Activated T-cell treated with anti-CD3 and anti-CD28 coated beads, Interleukin-2, amount 50 U/mL, for 72 hours (primary cell): ENCODE results near the gene PKD1. TPM values are rescaled to one million over a fixed set of nuclear protein-coding genes. Genes with fewer than 3 reads are reported as not detected.
"Not testable (repeated sequence)": the region's sequence is repeated elsewhere in the genome, so short reads cannot be mapped to it uniquely, and the experiment has no call there.

Experiments
- ATAC-seq, 2 donors: fragments of 150-1000 bp; cut with Tn5 transposase; replicated peaks in 1 of 2; 2 replicates each; pipeline ENCODE4 v1.10.0; 2021; ENCODE audit warnings: moderate library complexity in 2 of 2, mild to moderate bottlenecking in 1 of 2
- DNase-seq, 2 donors: peaks; one replicate each; pipeline ENCODE4 v3.0.0; 2021 to 2022; ENCODE audit warnings: mixed read lengths in 1 of 2
- H3K27ac Mint-ChIP-seq: one replicate; pipeline ENCODE4 v1.8.0; 2022; ENCODE audit warnings: mild to moderate bottlenecking, moderate library complexity, mixed read lengths
- H3K27me3 Mint-ChIP-seq: one replicate; pipeline ENCODE4 v1.8.0; 2022; ENCODE audit warnings: low read depth, mixed read lengths
- H3K36me3 Mint-ChIP-seq, 2 donors: one replicate each; pipeline ENCODE4 v1.8.0; 2022; ENCODE audit warnings: mixed read lengths in 2 of 2, mild to moderate bottlenecking in 1 of 2; ENCODE audit not compliant: insufficient read depth in 2 of 2
- H3K4me1 Mint-ChIP-seq: one replicate; pipeline ENCODE4 v1.8.0; 2022; ENCODE audit warnings: low read depth, mixed read lengths
- H3K4me3 Mint-ChIP-seq, 2 donors: one replicate each; pipeline ENCODE4 v1.8.0; 2022; ENCODE audit warnings: mild to moderate bottlenecking in 2 of 2, mixed read lengths in 2 of 2, moderate library complexity in 2 of 2
- H3K9me3 Mint-ChIP-seq, 2 donors: one replicate each; pipeline ENCODE4 v1.8.0; 2022; ENCODE audit warnings: mixed read lengths in 2 of 2
- total RNA-seq, 2 donors: library from RNA; stranded (reverse); gene quantifications; one replicate each; pipeline ENCODE4 v1.2.3, GENCODE V29; 2022

Gene PKD1
- total RNA-seq, 2 donors from 2014 or later = 90.2 to 95.7 TPM

DNA sequence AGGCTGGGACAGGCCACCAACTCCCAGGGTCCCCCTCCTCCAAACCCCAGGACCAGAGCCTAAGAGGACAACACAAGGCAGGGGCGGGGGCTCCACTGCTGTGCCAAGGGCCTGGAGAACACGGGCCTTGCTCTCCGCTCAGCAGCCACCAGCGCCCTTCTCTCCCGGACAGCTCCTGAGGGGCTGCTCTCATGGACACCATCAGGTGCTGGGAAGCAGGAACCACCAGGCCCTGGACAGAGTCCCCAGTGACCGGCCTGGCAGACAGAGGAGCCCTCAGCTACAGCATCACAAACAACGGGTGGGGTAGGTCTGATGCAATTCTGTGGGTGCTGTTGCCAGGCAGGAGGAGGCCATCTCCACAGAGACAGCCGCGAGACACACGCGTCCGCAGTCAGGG is 1.9 kb downstream of the PKD1 start:
- H3K9me3 Mint-ChIP-seq, H3K4me1 Mint-ChIP-seq, DNase-seq, H3K27ac Mint-ChIP-seq, H3K27me3 Mint-ChIP-seq, H3K36me3 Mint-ChIP-seq, ATAC-seq: not testable (repeated sequence)
- peak overlapping the region; percentile 18 to 54 for H3K4me3 Mint-ChIP-seq

DNA sequence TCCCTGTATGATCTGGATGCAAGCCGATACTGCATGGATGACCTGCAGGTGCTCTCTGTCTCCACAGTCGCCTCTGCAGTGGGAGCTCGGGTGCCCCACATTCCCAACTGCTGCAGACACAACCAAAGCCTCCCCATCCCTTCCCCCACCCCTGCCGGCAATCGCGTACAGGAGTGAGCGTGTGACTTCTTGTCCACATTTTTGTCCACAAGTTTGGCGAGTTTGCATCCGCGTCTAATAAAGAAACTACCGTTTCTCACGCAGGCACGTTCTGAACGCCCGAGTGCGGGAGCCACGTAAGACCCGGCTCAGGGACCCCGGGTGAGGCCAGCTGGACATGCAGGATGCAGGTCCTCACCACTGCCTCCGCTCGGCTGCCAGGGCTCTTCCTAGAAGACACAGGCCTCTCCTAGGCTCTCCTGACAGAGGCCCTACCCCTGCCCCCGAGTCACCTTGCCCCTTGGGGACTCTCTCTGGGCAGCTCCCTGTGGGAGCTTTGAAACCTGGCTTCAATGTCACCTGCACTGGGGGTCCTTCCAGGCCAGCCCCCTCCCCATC is 5.7 kb downstream of the PKD1 start:
- H3K36me3 Mint-ChIP-seq, H3K27me3 Mint-ChIP-seq, H3K4me3 Mint-ChIP-seq, H3K9me3 Mint-ChIP-seq, H3K27ac Mint-ChIP-seq, ATAC-seq, DNase-seq: not testable (repeated sequence)
- H3K4me1 Mint-ChIP-seq = peaks cover 22% of the 10 kb centered on the region

DNA sequence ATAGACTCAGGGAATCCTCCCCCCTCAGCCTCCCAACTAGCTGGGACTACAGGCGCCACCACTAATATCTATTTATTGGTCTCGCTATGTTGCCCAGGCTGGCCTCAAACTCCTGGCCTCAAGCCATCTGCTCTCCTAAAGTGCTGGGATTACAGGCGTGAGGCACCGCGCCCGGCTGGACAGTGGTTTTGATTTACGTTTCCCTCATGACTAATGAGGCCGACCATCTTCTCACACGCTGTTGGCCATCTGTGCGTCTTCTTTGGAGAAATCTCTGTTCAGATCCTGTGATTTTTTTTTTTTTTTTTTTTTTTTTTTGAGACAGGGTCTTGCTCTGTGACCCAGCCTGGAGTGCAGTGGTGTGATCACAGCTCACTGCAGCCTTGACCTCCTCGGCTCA is 6.4 kb downstream of the PKD1 start:
- Mint-ChIP-seq H3K4me1 (peaks cover 22% of the 10 kb centered on the region), H3K4me3 (peak overlapping the region; percentile 82 to 87), H3K27ac (peak overlapping the region; percentile 38)
- DNase-seq, H3K27me3 Mint-ChIP-seq, H3K36me3 Mint-ChIP-seq, H3K9me3 Mint-ChIP-seq, ATAC-seq: not testable (repeated sequence)

DNA sequence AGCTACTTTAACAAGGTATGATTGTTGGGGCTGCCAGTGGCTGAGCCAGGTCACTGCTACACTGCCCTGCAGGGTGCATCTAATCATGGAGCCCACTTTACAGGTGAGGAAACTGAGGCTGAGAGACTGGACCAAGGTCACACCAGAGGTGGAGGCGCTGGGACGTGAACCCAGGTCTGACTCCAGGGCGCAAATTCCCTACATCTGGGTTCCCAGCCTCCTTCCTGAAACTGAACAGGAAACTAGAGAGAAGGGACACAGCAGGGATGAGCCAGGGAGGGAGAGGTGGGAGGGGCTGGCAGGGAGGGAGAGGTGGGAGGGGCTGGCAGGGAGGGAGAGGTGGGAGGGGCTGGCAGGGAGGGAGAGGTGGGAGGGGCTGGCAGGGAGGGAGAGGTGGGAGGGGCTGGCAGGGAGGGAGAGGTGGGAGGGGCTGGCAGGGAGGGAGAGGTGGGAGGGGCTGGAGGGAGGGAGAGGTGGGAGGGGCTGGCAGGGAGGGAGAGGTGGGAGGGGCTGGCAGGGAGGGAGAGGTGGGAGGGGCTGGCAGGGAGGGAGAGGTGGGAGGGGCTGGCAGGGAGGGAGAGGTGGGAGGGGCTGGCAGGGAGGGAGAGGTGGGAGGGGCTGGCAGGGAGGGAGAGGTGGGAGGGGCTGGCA is 7.9 kb downstream of the PKD1 start:
- peak in 1 of 2 donors; percentile 2 for ATAC-seq
- not testable (repeated sequence) for DNase-seq, H3K36me3 Mint-ChIP-seq, H3K27ac Mint-ChIP-seq, H3K9me3 Mint-ChIP-seq, H3K27me3 Mint-ChIP-seq
- peaks cover 22% of the 10 kb centered on the region for H3K4me1 Mint-ChIP-seq
- H3K4me3 Mint-ChIP-seq = peak overlapping the region in 1 of 2 donors; percentile 67

DNA sequence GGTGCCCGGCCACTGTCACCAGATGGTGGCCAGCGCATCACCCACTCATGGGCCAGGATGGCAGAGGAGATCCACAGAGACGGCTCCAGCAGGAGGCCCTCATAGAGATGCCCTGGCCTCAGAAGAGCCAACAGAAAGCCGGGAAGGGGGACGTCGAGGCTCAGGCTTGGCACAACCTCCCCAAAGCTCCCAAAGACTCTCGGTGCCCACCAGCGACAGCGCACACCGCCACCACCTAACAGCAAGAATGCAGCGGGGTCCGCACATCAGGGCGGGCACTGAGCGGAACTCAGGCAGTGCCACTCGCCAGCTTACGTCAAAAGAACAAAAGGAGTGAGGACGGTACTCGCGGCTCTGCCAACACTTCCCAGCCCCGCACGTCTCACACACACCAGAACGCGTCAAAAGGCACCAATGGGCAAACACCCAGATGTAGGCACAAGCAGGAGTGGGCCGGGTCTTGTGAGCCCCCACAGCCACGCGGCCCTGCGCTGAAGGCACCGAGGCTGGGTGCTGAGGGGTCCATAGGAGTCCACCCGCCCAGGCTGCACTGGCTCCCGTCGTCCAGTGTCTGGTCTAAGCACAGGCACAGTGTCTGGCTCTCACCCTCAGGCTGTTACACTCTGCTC is 8.7 kb downstream of the PKD1 start:
- not testable (repeated sequence) for ATAC-seq, H3K36me3 Mint-ChIP-seq, DNase-seq, H3K27me3 Mint-ChIP-seq, H3K9me3 Mint-ChIP-seq, H3K27ac Mint-ChIP-seq
- Mint-ChIP-seq H3K4me3 (peak overlapping the region in 1 of 2 donors; percentile 67), H3K4me1 (peaks cover 22% of the 10 kb centered on the region)

DNA sequence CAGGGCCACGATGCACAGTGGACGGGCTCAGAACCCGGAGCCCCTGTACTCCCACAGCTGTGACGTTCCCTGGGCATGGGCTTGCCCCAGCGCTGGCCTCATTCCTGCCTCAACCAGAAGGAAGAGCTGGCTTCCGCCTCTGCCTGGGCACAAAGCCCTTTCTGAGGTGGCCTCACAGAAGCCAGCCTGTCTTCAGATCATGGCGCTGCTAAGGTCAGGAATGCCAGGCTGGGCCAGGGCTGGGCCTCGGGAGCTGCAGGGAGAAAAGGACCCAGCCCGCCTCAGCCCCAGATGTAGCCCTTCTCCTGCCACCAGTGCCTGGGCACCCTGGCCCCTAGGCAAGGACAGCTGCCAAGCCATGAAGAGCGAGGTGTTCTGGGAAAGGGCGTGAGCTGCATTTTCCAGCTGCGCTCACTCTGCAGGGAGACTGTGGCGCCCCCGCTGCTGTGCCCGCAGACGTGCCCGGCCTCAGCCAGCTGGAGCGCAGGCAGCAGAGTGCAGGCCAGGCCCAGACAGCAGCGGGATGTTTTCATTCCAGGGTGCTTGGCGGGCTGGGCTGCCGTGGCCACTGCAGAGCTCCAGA is 9.4 kb downstream of the PKD1 start:
- not testable (repeated sequence) for H3K27ac Mint-ChIP-seq, ATAC-seq, H3K27me3 Mint-ChIP-seq, H3K36me3 Mint-ChIP-seq, DNase-seq, H3K4me3 Mint-ChIP-seq, H3K9me3 Mint-ChIP-seq
- peaks cover 24% of the 10 kb centered on the region for H3K4me1 Mint-ChIP-seq

DNA sequence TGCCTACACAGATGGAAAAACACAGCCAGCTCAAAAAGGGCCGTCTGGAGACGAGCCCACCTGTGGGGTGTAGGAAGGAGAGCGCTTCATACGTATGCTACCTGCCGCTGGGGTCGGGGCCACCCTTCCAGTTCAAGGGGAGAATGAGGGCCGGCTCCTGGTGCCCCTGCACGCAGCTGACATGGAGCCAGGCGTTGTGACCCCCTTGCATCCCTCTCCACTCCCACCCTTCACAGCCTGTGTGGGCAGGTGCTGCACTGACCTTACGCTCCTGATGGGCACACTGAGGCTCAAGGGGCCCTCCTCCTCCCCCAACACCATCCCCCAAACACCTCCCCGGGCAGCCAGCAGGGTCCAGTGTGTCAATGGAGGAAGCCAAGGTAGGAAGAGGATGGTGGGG is 10.1 kb downstream of the PKD1 start:
- not testable (repeated sequence) for DNase-seq, H3K36me3 Mint-ChIP-seq, ATAC-seq, H3K27ac Mint-ChIP-seq, H3K9me3 Mint-ChIP-seq, H3K4me3 Mint-ChIP-seq, H3K27me3 Mint-ChIP-seq
- H3K4me1 Mint-ChIP-seq = peaks cover 30% of the 10 kb centered on the region

DNA sequence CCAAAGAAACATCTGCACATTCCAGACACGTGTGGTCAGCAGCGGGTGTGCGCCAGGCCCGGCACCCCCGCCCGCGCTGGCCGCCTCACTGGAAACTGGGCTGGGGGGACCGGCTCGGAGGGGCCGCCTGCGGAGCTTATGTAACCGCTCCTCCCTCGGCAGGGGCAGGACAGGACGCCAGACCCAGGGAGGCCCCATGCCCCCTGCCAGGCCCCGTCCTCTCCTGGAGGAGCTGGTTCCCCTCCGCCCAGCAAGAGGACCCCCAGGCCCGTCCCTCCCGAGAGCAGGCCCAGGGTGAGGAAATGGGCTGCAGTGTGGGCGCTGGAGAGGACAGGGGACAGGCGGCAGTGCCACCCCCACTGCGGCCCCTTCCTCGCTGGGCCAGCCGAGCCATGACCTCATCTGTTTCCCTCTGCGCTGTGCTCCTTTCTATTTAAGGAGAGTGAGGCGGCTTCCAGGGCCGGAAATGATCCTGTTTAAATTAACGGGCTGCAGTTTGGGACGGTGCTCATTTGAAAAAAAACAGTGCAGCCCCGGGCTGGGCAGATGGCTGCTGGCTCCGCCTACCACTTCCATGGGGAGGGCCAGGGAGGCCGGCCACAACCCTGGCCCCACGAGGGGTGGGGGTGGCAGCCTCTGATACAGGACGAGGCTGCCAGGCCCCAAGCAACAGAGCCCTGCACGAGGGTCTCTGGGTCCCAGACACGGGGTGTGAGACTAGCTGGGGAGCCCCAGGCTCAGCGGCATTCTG is 10.8 kb downstream of the PKD1 start:
- not testable (repeated sequence) for ATAC-seq, H3K36me3 Mint-ChIP-seq, H3K27me3 Mint-ChIP-seq, H3K9me3 Mint-ChIP-seq, H3K27ac Mint-ChIP-seq, DNase-seq, H3K4me3 Mint-ChIP-seq
- H3K4me1 Mint-ChIP-seq = peaks cover 30% of the 10 kb centered on the region

DNA sequence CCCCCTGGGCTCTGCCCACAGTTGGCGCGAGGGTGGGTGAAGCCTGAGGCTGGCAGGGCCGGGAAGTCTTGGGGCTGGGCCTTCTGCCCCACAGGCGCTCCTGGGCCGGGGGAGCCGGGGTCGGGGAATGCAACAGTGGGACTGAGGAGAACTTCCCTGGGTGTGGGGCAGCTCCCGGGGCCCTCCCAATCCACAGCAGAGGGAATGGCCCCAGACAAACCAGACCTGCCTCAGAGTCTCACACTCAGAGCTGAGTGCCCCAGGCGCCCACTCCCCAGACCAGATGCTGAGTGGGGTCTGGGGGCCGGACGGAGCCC is 11.4 kb downstream of the PKD1 start:
- H3K27me3 Mint-ChIP-seq, DNase-seq, H3K9me3 Mint-ChIP-seq, H3K4me3 Mint-ChIP-seq, H3K36me3 Mint-ChIP-seq, H3K27ac Mint-ChIP-seq, ATAC-seq: not testable (repeated sequence)
- peaks cover 30% of the 10 kb centered on the region for H3K4me1 Mint-ChIP-seq

DNA sequence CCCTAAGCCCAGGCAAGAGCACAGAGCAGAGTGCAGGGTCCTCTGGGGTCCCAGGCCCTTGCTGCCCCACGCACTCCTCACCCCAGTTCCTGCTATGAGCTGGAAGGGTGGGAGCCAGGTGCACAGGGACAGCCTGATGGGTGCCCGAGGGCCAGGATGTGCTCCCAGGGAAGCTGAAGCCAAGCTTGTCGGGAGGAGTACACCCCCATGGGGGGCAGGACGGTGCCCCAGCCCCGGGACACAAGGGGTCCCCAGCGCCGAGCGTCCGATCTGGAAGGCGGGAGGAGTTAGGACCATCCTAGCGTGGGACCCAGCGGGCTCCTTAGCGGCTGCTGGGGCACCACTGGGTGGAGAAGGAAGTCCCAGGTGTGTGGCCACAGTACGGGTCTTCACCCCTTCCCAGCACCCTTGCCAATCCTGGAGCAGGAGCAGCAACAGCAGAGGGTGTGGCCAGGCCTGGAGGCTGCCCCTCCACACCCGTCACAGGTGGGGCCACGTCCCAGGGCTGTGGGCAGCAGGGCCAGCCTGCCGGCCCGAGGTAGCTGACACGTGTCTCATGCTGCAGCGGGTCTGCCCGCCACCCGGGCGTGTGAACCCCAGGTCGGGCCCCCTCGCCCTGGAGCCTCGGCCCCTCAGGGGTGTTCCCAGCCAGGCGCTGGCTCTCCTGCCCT is 11.9 kb downstream of the PKD1 start:
- H3K4me1 Mint-ChIP-seq = peaks cover 28% of the 10 kb centered on the region
- DNase-seq, H3K4me3 Mint-ChIP-seq, H3K27ac Mint-ChIP-seq, ATAC-seq, H3K36me3 Mint-ChIP-seq, H3K9me3 Mint-ChIP-seq, H3K27me3 Mint-ChIP-seq: not testable (repeated sequence)

DNA sequence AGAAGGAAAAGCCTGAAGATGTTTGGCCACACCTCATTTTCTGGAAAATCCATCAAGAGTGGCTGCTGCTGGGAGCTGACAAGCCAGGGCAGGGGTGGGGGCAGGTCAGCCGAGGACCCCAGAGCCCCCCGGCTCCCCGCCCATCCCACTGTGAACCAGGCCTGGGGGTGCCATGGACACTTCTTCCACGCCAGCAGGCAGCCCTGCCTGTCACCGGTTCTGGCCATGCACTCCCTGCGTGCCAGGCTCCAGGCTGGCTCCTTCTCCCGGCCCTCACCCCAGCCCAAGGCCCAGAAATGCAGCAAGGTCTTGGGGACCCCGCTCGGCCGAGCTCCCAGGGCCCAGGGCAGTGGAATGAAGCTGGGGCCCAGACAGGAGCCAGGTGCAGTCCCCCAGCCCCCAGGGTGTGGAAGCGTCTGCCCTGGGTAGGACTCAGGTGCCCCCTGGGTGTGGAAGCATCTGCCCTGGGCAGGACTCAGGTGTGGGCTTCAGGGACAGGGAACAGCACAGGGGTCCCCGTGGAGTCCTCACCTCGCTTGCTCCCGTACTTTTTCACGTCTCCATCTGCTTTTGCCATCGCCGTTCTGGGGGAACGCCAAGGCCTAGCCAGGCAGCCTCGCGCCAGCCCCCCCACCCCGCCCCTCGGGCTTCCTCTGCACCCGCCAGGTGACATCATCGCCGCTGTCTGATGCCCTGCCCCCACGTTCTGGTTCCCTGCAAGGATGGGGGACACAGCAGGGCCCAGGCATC is 12.6 kb downstream of the PKD1 start:
- H3K9me3 Mint-ChIP-seq, H3K4me3 Mint-ChIP-seq, ATAC-seq, H3K27me3 Mint-ChIP-seq, DNase-seq, H3K27ac Mint-ChIP-seq, H3K36me3 Mint-ChIP-seq: not testable (repeated sequence)
- peaks cover 21% of the 10 kb centered on the region for H3K4me1 Mint-ChIP-seq

DNA sequence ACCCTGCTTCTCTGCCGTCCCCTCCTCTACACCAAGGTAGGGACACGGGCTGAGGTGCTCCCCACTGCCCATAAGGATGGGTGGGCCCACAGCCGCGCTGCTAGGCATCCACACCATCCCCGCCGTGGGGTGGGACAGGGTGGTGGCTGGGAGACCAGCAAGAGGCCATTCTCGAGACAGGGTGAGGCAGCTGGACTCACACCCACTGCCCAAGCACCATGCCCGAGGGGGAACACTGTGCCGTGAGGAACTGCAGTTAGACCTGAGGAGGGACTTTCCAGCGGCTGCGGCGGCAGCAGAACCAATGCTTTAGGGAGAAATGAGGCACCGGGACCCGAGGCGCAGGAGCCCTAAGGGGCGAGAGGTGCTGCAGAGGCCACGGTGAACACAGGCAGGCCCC is 13.3 kb downstream of the PKD1 start:
- Mint-ChIP-seq H3K9me3 (no peaks in the 10 kb centered on the region), H3K4me1 (peaks cover 21% of the 10 kb centered on the region), H3K27ac (no peak overlapping the region)

More for the DNA sequence above, 13.3 kb downstream of the PKD1 start:
- no peak overlapping the region for H3K4me3 Mint-ChIP-seq
- H3K36me3 Mint-ChIP-seq = no peaks in the 10 kb centered on the region
- DNase-seq (no peak), ATAC-seq (no peak)
- no peaks in the 10 kb centered on the region for H3K27me3 Mint-ChIP-seq
